ENCODE results near the gene NT5DC1.

GRCh38 chr6:116221067-116221466, 120.4 kb downstream of the NT5DC1 start:
- no peak for TF ChIP-seq CTCF (IDR thresholded peaks at IDR 0.05)
- TF ChIP-seq EZH2 (IDR thresholded peaks at IDR 0.05; ENCODE audit: borderline replicate concordance, insufficient read depth, low read depth, low read length, poor library complexity, severe bottlenecking), result no peak
